K562 (cell line): ENCODE measurements around the gene PRR14. TPM values are rescaled to one million over a fixed set of nuclear protein-coding genes. Genes with fewer than 3 reads are reported as not detected.

Experiments
- ARNT ChIP-seq, 2 experiments: fragments of 450-650 bp; IDR thresholded peaks; 2 replicates each; pipeline ENCODE4 v1.6.1; 2016; ENCODE audit warnings: mild to moderate bottlenecking in 1 of 2
- BDP1 ChIP-seq: IDR thresholded peaks from 3 replicates; pipeline ENCODE4 v1.6.1; 2011; ENCODE audit not compliant: insufficient read length, insufficient read depth
- CBX8 ChIP-seq: fragments of 200-600 bp; sonication (generic); IDR thresholded peaks from 2 replicates; pipeline ENCODE4 v1.6.1; 2012; ENCODE audit warnings: borderline replicate concordance, mixed run types, low read depth, mild to moderate bottlenecking, moderate library complexity, mixed read lengths, low read length, control low read depth, inconsistent platforms; ENCODE audit not compliant: poor library complexity, severe bottlenecking; ENCODE audit errors: extremely low read depth
- NCOR1 ChIP-seq: fragments of 450-650 bp; IDR thresholded peaks from 2 replicates; pipeline ENCODE4 v1.6.1; 2016; ENCODE audit warnings: mild to moderate bottlenecking, moderate library complexity
- PHF8 ChIP-seq: fragments of 200-600 bp; sonication (generic); IDR thresholded peaks from 2 replicates; pipeline ENCODE4 v1.6.1; 2012; ENCODE audit warnings: mixed run types, mild to moderate bottlenecking, inconsistent platforms, low read length, moderate library complexity, borderline replicate concordance
- RHOXF2B ChIP-seq: fragments of 250-450 bp; sonication (Bioruptor Pico); conservative IDR thresholded peaks from 2 replicates; pipeline ENCODE4 v1.5.1; 2021
- TRIM28 ChIP-seq: fragments of 450-650 bp; IDR thresholded peaks from 2 replicates; pipeline ENCODE4 v1.6.1; 2017
- ZNF445 ChIP-seq: fragments of 250-450 bp; sonication (Bioruptor Pico); IDR thresholded peaks from 2 replicates; pipeline ENCODE4 v1.4.0; 2020; ENCODE audit warnings: low read depth, mild to moderate bottlenecking, moderate library complexity
- polyA plus RNA-seq, 8 experiments: library from polyadenylated mRNA; depleted of rRNA in 4 of 8; stranded (reverse) in 5 of 8; unstranded in 3 of 8; fragments of >200 nt; fragmentation: Nextera tagmentation in 2 of 8; fragmentation: Illumina TruSeq in 1 of 8; extraction: Ambion mirVana in 2 of 8; extraction: Trizol in 1 of 8; gene quantifications; 2 replicates each; pipeline versions ENCODE4 v1.2.1 to v1.2.3, GENCODE V29; 2011 to 2014; ENCODE audit warnings: inconsistent platforms in 1 of 8, missing spikeins in 1 of 8
- total RNA-seq, 7 experiments: library from RNA; depleted of rRNA in 6 of 7; stranded (reverse); fragments of >200 nt in 6 of 7; fragmentation: Illumina TruSeq in 2 of 7; extraction: Trizol in 2 of 7; gene quantifications; 2 replicates each; pipeline versions ENCODE4 v1.2.1 to v1.2.3, GENCODE V29; 2011 to 2021; ENCODE audit warnings: low replicate concordance in 1 of 7
- TF ChIP-seq, protein P1 (sequence below), 2 experiments: fragments of 450-650 bp in 1 of 2; sonication (generic) in 1 of 2; formaldehyde crosslinking in 1 of 2; IDR thresholded peaks; 2 replicates each; pipeline versions ENCODE4 v1.7.1 to v1.9.0; 2016 to 2022; ENCODE audit warnings: inconsistent platforms in 1 of 2, mild to moderate bottlenecking in 1 of 2, missing genetic modification reagents in 1 of 2
- TF ChIP-seq, protein P2 (sequence below): fragments of 250-450 bp; sonication (Bioruptor Pico); IDR thresholded peaks from 2 replicates; pipeline ENCODE4 v1.4.0; 2020
- TF ChIP-seq, protein P3 (sequence below), 3 experiments: fragments of 200-800 bp in 1 of 3; sonication (Bioruptor generic) in 1 of 3; sonication (generic) in 1 of 3; formaldehyde crosslinking in 1 of 3; IDR thresholded peaks; 2 replicates each; pipeline versions ENCODE4 v1.6.1 to v1.8.0; 2016 to 2022; ENCODE audit warnings: mild to moderate bottlenecking in 2 of 3, missing compliant biosample characterization in 2 of 3, missing genetic modification characterization in 2 of 3, missing genetic modification reagents in 1 of 3
- TF ChIP-seq, protein P4 (sequence below): sonication (generic); formaldehyde crosslinking; IDR thresholded peaks from 2 replicates; pipeline ENCODE4 v1.8.1; 2023; ENCODE audit warnings: mild to moderate bottlenecking, missing genetic modification reagents

The PRR14 gene
- total and polyA plus RNA-seq, 9 of the 15 experiments (the other 6 are each of a cell fraction or from before 2014, with no cell fraction given), result 2.2 to 63.1 (median 11.5) TPM

DNA sequence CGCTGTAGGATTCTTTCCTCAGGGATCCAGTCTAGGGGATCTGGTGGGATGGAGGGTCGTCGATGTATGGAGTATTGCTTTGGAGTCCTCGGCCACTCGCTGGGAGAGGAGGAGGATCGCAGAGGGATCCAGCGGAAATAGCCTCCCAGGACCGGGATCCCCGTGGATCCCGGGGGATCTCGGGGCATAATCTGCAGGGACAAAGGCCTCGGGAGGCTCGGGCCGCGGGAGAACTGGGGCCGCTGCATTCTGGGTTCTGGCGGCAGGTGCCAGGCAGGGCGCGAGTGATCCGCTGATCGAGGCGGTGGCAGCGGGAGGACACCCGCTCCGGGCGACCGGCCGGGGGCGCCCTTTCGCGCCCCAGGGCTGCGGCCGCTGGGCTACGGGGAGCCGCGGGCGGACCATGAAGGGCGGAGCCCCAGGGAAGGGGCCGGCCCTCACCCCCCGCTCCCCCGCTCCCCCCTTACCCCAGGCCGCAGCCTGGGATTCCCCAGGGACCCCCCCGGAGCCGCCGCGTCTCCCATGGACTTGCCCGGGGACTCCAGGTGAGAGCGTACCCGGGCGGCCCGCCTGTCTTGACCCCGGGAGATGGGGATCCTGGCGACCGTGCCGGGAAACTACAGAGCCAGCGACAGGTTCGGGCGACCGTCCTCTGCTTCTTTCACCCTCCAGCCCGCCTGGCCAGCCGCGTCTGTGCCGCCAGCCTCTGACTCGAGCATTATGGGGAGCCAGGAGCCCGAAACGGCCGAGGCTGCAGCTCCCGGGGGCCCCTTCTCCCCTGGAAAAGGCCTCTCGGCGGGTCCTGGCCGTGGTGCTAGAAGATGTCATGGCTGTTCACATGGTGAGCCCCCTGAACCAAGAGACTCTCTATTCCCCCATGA is 604 bp downstream of the PRR14 start (continued):
- TF ChIP-seq, protein P1, sequence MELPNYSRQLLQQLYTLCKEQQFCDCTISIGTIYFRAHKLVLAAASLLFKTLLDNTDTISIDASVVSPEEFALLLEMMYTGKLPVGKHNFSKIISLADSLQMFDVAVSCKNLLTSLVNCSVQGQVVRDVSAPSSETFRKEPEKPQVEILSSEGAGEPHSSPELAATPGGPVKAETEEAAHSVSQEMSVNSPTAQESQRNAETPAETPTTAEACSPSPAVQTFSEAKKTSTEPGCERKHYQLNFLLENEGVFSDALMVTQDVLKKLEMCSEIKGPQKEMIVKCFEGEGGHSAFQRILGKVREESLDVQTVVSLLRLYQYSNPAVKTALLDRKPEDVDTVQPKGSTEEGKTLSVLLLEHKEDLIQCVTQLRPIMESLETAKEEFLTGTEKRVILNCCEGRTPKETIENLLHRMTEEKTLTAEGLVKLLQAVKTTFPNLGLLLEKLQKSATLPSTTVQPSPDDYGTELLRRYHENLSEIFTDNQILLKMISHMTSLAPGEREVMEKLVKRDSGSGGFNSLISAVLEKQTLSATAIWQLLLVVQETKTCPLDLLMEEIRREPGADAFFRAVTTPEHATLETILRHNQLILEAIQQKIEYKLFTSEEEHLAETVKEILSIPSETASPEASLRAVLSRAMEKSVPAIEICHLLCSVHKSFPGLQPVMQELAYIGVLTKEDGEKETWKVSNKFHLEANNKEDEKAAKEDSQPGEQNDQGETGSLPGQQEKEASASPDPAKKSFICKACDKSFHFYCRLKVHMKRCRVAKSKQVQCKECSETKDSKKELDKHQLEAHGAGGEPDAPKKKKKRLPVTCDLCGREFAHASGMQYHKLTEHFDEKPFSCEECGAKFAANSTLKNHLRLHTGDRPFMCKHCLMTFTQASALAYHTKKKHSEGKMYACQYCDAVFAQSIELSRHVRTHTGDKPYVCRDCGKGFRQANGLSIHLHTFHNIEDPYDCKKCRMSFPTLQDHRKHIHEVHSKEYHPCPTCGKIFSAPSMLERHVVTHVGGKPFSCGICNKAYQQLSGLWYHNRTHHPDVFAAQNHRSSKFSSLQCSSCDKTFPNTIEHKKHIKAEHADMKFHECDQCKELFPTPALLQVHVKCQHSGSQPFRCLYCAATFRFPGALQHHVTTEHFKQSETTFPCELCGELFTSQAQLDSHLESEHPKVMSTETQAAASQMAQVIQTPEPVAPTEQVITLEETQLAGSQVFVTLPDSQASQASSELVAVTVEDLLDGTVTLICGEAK (IDR thresholded peaks at IDR 0.05), result no peak
- TF ChIP-seq, protein P1 (CRISPR knock-in tag; IDR thresholded peaks at IDR 0.05), result no peak
- TF ChIP-seq TRIM28 (no peak), BDP1 (no peak), ARNT (IDR thresholded peaks at IDR 0.05) (no peak), NCOR1 (no peak), PHF8 (peak; percentile 66; the same call in 1 of the 2 replicates), CBX8 (no peak), ZNF445 (CRISPR knock-in tag) (no peak), RHOXF2B (no peak)
- TF ChIP-seq, protein P2, sequence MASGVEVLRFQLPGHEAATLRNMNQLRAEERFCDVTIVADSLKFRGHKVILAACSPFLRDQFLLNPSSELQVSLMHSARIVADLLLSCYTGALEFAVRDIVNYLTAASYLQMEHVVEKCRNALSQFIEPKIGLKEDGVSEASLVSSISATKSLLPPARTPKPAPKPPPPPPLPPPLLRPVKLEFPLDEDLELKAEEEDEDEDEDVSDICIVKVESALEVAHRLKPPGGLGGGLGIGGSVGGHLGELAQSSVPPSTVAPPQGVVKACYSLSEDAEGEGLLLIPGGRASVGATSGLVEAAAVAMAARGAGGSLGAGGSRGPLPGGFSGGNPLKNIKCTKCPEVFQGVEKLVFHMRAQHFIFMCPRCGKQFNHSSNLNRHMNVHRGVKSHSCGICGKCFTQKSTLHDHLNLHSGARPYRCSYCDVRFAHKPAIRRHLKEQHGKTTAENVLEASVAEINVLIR, result no peak
- TF ChIP-seq, protein P3, sequence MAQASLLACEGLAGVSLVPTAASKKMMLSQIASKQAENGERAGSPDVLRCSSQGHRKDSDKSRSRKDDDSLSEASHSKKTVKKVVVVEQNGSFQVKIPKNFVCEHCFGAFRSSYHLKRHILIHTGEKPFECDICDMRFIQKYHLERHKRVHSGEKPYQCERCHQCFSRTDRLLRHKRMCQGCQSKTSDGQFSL (CRISPR knock-in tag; IDR thresholded peaks at IDR 0.05), result no peak
- TF ChIP-seq, protein P3 (tag; IDR thresholded peaks at IDR 0.05), result peak in 1 of 2 experiments; percentile 68; a peak in 2 of 4 replicates
- TF ChIP-seq, protein P4, sequence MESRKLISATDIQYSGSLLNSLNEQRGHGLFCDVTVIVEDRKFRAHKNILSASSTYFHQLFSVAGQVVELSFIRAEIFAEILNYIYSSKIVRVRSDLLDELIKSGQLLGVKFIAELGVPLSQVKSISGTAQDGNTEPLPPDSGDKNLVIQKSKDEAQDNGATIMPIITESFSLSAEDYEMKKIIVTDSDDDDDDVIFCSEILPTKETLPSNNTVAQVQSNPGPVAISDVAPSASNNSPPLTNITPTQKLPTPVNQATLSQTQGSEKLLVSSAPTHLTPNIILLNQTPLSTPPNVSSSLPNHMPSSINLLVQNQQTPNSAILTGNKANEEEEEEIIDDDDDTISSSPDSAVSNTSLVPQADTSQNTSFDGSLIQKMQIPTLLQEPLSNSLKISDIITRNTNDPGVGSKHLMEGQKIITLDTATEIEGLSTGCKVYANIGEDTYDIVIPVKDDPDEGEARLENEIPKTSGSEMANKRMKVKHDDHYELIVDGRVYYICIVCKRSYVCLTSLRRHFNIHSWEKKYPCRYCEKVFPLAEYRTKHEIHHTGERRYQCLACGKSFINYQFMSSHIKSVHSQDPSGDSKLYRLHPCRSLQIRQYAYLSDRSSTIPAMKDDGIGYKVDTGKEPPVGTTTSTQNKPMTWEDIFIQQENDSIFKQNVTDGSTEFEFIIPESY (CRISPR knock-in tag), result no peak
